ENCODE results near the gene SHISA6. TPM values are rescaled to one million over a fixed set of nuclear protein-coding genes. Genes with fewer than 3 reads are reported as not detected.

Gene SHISA6
- total RNA-seq, 1 experiment from 2014 or later: 2.9 TPM

- Histone ChIP-seq H3K14ac (ENCODE audit: insufficient read depth, low read length) (no peak overlapping the region), H2BK15ac (ENCODE audit: low read depth, low read length) (no peak overlapping the region), H4K20me1 (ENCODE audit: control insufficient read depth, insufficient read depth, insufficient read length) (no peaks in the 10 kb centered on the region), H2BK5ac (ENCODE audit: insufficient read length, low read length) (no peak overlapping the region), H2BK20ac (ENCODE audit: low read depth, low read length, poor library complexity, severe bottlenecking) (no peak overlapping the region), H3K4me1 (ENCODE audit: insufficient read depth, low read length) (peaks cover 2% of the 10 kb centered on the region; the same call in 1 of the 2 replicates), H4K5ac (ENCODE audit: insufficient read length, low read depth, low read length) (no peak overlapping the region), H3K79me2 (ENCODE audit: insufficient read depth, low read length) (no peaks in the 10 kb centered on the region), H2BK12ac (ENCODE audit: insufficient read length, low read depth, low read length) (no peak overlapping the region), H3K4me2 (ENCODE audit: insufficient read depth, insufficient read length, low read length) (no peak overlapping the region), H2AK5ac (ENCODE audit: insufficient read length, low read length) (no peak overlapping the region), H3K79me1 (ENCODE audit: insufficient read depth, low read depth, low read length, poor library complexity, severe bottlenecking) (no peaks in the 10 kb centered on the region), H3K9me3 (ENCODE audit: control insufficient read depth, low read depth, low read length) (no peaks in the 10 kb centered on the region), H2AFZ (ENCODE audit: low read length) (no peak overlapping the region), H3K27ac (ENCODE audit: insufficient read length, low read depth, low read length) (no peak overlapping the region), H3K27me3 (ENCODE audit: insufficient read depth, low read length) (no peaks in the 10 kb centered on the region), H3K4ac (ENCODE audit: low read depth, low read length) (no peak overlapping the region), H3K18ac (ENCODE audit: insufficient read length, low read depth, low read length) (no peak overlapping the region), H3T11ph (ENCODE audit: low read length) (no peak overlapping the region), H3K23me2 (ENCODE audit: insufficient read length, low read depth, low read length, poor library complexity, severe bottlenecking) (no peaks in the 10 kb centered on the region), H3K9ac (ENCODE audit: extremely low read depth, insufficient read length, low read length) (no peak overlapping the region), H2BK120ac (ENCODE audit: low read depth, low read length, poor library complexity, severe bottlenecking) (no peak overlapping the region), H4K91ac (ENCODE audit: insufficient read length, low read depth, low read length) (no peak overlapping the region), H4K8ac (replicated peaks; ENCODE audit: insufficient read length, low read depth, low read length) (no peak overlapping the region), H3K23ac (ENCODE audit: insufficient read length, low read depth, low read length) (no peak overlapping the region), H3K56ac (ENCODE audit: insufficient read length, low read depth, low read length) (no peak overlapping the region)
- Mint-ChIP-seq H3K9me3 (peaks cover 31 to 35% of the 10 kb centered on the region in 2 experiments), H3K4me3 (no peak overlapping the region), H3K27me3 (ENCODE audit: low read depth) (peaks cover 12% of the 10 kb centered on the region), H3K36me3 (ENCODE audit: insufficient read depth in 1 of 3, low read depth in 3 of 3) (peaks cover 5 to 30% (median 10%) of the 10 kb centered on the region in 3 experiments; a peak in 6 of 7 replicates), H3K4me1 (peaks cover 16 to 22% of the 10 kb centered on the region in 2 experiments), H3K27ac (no peak overlapping the region)
- DNase-seq: no peak
- no peak for TF ChIP-seq CTCF (conservative IDR thresholded peaks at IDR 0.05)
- WGBS (ENCODE audit: extremely low coverage, insufficient read length, low lambda C conversion rate): no CpG with 5 or more reads among the region's 2 CpGs
Observed at GRCh38 chr17:11209906-11210305, 31.1 kb upstream of the SHISA6 start.
